Upper lobe of left lung (tissue), 4 donors: ENCODE measurements around the gene GAS2L1.

Experiments used
- POLR2A ChIP-seq, 4 donors: fragments of 450-650 bp; IDR thresholded peaks; one replicate each; pipeline ENCODE4 v1.5.1; 2016 to 2017; ENCODE audit warnings: antibody characterized with exemption in 4 of 4, mild to moderate bottlenecking in 2 of 4
- POLR2AphosphoS5 ChIP-seq, 2 donors: sonication (generic); formaldehyde crosslinking; IDR thresholded peaks; one replicate each; pipeline ENCODE4 v1.5.1; 2017; ENCODE audit warnings: antibody characterized with exemption in 2 of 2
- TF ChIP-seq, protein P1 (sequence below), 6 experiments: fragments of 450-650 bp in 4 of 6; fragments of 200-600 bp in 2 of 6; sonication (generic) in 2 of 6; IDR thresholded peaks; one replicate each; pipeline ENCODE4 v1.5.1; 2016 to 2019; ENCODE audit warnings: antibody characterized with exemption in 6 of 6

DNA sequence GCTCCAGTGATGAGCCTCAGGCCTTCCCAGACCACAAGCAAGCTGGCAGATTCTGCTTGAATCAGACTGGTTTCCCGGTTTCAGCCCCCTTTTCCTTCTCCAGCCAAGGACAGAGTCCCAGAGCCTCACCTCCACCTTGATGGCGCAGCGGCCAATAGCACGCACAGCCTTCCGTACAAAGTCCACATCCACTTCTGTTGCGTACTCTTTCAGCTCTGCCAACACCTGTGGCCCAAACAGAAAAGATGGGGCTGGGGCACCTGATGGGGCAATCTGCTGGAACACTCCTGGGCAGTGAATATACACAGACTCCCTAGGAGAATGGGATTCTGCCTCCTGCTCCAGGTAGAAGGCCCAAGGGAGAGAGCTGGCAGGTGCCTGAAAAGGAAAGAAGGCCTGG, 44.6 kb downstream of the GAS2L1 start:
- TF ChIP-seq POLR2AphosphoS5 (IDR thresholded peaks at IDR 0.05) (no peak), POLR2A (IDR thresholded peaks at IDR 0.05) (no peak)
- TF ChIP-seq, protein P1, sequence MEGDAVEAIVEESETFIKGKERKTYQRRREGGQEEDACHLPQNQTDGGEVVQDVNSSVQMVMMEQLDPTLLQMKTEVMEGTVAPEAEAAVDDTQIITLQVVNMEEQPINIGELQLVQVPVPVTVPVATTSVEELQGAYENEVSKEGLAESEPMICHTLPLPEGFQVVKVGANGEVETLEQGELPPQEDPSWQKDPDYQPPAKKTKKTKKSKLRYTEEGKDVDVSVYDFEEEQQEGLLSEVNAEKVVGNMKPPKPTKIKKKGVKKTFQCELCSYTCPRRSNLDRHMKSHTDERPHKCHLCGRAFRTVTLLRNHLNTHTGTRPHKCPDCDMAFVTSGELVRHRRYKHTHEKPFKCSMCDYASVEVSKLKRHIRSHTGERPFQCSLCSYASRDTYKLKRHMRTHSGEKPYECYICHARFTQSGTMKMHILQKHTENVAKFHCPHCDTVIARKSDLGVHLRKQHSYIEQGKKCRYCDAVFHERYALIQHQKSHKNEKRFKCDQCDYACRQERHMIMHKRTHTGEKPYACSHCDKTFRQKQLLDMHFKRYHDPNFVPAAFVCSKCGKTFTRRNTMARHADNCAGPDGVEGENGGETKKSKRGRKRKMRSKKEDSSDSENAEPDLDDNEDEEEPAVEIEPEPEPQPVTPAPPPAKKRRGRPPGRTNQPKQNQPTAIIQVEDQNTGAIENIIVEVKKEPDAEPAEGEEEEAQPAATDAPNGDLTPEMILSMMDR (IDR thresholded peaks at IDR 0.05): no peak
